GM12874 (cell line): ENCODE results near the gene MAPKAPK3.

Source experiments
- CTCF ChIP-seq: IDR thresholded peaks from 2 replicates; pipeline ENCODE4 v1.5.1; 2011; ENCODE audit warnings: low read depth, mild to moderate bottlenecking, control low read depth, low read length, moderate library complexity; ENCODE audit not compliant: insufficient read depth

The MAPKAPK3 gene

DNA sequence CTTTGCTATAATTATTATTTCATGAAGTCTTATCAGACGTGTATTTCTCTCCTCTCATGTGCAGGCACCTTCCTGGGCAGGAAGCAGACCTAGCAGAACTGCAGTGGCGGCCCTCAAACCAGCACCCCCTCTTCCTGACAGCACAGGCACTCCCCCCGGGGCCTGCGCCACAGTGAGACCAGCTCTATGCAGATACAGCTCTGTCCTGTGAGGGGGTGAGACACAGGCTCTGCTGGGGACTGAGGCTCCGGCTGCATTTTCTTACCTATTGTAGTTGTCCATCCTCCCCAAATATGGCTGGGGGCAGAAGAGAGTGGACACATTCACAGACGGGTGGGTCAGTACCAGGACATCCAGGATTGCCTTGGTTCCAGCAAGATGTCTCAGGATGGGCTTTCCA lies 10.4 kb upstream of the MAPKAPK3 start:
- no peak for TF ChIP-seq CTCF

GRCh38 chr3:50607271-50608091 lies 9.5 kb upstream of the MAPKAPK3 start:
- TF ChIP-seq CTCF: no peak

DNA sequence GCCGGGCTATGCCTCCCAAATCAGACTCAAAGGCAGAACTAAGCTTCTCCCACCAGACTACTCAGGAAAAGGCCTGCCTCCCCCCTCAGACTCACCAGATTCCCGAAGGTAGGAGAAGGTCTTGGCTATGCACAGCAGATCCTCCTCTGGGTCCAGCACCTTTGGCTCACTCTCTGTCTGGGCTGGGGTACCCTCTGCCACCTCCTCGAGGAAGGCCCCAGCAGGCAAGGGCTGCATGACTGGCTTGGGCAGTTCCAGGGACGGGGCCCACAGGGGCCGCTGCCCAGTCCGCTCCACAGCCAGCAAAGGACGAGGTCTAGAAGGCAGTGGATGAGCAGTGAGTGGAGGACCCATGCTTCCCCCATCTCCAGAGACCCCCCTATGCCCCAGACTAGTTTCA lies 8.7 kb upstream of the MAPKAPK3 start:
- TF ChIP-seq CTCF: no peak

DNA sequence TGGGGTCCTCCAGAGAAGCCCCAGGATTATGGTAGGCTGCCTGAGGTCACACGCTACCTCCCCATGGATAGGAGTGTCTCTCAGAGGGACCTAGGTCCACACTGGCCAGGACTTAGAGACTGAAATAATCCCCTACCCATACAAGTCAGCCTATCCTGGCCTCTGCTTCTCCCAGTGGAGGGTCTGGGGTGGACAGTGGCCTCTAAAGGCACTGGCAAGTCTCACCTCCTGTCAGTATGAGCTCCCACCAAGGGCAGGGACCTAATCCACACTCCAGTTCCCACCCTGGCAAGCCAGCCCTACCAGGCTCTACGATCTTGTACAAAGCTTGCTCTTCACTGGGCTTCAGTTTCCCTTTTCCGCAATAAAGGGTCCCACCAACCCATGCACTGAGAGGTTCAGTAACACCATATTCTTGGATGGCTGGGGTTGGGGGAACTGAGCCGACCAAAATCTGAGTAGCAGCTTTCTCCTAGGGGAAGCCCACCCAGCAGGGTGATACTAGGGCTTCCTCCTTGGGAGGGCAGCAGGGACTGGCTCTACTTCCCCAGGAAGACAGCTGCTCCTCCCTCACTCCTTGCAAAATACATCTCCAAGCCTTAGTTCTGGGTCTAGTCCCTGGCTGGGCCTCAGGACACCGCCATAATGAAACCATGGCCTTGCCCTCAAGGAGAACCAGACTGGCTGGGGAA lies 7.7 kb upstream of the MAPKAPK3 start:
- TF ChIP-seq CTCF: no peak

DNA sequence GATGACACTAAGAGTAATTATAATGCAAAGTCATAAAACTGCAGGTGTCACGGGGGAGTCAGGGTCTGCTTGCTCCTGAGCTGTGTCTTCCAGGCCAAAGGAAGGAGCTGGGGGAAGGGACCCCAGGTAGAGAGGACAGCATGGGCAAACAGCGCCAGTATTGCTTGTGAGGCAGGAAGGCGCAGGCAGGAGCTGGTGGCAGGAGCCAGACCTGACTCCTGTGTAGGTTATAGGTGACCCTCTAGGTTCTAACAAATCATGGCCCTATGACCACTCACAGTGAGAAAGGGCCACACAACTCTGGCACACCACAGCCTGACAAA lies 7.2 kb upstream of the MAPKAPK3 start:
- TF ChIP-seq CTCF: no peak

GRCh38 chr3:50610181-50610971 lies 6.6 kb upstream of the MAPKAPK3 start:
- TF ChIP-seq CTCF: no peak

- no peak for TF ChIP-seq CTCF
Observed at GRCh38 chr3:50610992-50611463, 5.9 kb upstream of the MAPKAPK3 start.
